ENCODE results near the gene CIRBP. TPM values are rescaled to one million over a fixed set of nuclear protein-coding genes. Genes with fewer than 3 reads are reported as not detected.
A peak's percentile ranks its signal among the peaks of the same experiment; 100 is the strongest.

CIRBP gene
- total and polyA plus RNA-seq, 2 of the 13 experiments (the other 11 are each of a cell fraction or from before 2014, with no cell fraction given): 133 to 140 TPM

DNA sequence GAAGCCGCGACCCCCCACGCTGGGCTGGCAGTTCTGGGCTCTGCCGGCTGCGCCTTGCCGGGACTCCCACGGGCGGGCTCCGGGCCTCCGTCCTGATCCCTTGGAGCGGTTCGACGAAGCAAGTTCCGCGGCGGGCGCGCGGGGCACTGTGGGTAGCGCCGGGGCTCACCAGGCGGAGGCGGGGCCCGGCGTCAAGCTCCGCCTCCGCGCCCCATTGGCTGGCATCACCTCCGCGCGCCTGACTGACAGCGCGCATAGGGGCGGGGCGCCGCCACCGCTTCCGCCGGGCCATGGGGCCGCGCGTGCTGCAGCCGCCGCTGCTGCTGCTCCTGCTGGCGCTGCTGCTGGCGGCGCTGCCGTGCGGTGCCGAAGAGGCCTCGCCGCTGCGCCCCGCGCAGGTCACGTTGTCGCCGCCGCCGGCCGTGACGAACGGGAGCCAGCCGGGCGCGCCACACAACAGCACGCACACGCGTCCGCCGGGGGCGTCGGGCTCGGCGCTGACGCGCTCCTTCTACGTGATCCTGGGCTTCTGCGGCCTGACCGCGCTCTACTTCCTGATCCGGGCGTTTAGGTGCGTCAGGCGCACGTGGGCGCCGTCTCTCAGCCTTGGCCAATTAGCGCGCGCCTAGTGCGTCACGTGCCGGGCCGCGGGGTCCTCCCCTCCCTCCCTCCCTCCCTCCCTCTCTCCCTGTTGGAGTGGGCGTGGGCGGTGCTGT, 6.3 kb downstream of the CIRBP start, which contains the start of gene FAM174C (continued):
- TF ChIP-seq EHMT2 (IDR thresholded peaks at IDR 0.05; ENCODE audit: borderline replicate concordance, low read depth, low read length) (no peak), PCBP1 (IDR thresholded peaks at IDR 0.05; ENCODE audit: borderline replicate concordance, low read depth, low read length) (0 out of 2 replicates have a peak, but pooled peaks have one; percentile 49), KLF11 (CRISPR knock-in tag; IDR thresholded peaks at IDR 0.05) (no peak), ZNF441 (CRISPR knock-in tag; IDR thresholded peaks at IDR 0.05; ENCODE audit: borderline replicate concordance) (peak; percentile 55), ZNF143 (CRISPR knock-in tag; IDR thresholded peaks at IDR 0.05) (peak; percentile 86), ZNF207 (IDR thresholded peaks at IDR 0.05; ENCODE audit: borderline replicate concordance) (no peak), ERF (CRISPR knock-in tag; IDR thresholded peaks at IDR 0.05) (peak; percentile 83), TRIM24 (CRISPR knock-in tag; IDR thresholded peaks at IDR 0.05) (no peak), ZNF678 (CRISPR knock-in tag; IDR thresholded peaks at IDR 0.05) (no peak), ZNF879 (CRISPR knock-in tag; IDR thresholded peaks at IDR 0.05) (peak; percentile 38; the same call in 1 of the 2 replicates)
- TF ChIP-seq, protein P1, sequence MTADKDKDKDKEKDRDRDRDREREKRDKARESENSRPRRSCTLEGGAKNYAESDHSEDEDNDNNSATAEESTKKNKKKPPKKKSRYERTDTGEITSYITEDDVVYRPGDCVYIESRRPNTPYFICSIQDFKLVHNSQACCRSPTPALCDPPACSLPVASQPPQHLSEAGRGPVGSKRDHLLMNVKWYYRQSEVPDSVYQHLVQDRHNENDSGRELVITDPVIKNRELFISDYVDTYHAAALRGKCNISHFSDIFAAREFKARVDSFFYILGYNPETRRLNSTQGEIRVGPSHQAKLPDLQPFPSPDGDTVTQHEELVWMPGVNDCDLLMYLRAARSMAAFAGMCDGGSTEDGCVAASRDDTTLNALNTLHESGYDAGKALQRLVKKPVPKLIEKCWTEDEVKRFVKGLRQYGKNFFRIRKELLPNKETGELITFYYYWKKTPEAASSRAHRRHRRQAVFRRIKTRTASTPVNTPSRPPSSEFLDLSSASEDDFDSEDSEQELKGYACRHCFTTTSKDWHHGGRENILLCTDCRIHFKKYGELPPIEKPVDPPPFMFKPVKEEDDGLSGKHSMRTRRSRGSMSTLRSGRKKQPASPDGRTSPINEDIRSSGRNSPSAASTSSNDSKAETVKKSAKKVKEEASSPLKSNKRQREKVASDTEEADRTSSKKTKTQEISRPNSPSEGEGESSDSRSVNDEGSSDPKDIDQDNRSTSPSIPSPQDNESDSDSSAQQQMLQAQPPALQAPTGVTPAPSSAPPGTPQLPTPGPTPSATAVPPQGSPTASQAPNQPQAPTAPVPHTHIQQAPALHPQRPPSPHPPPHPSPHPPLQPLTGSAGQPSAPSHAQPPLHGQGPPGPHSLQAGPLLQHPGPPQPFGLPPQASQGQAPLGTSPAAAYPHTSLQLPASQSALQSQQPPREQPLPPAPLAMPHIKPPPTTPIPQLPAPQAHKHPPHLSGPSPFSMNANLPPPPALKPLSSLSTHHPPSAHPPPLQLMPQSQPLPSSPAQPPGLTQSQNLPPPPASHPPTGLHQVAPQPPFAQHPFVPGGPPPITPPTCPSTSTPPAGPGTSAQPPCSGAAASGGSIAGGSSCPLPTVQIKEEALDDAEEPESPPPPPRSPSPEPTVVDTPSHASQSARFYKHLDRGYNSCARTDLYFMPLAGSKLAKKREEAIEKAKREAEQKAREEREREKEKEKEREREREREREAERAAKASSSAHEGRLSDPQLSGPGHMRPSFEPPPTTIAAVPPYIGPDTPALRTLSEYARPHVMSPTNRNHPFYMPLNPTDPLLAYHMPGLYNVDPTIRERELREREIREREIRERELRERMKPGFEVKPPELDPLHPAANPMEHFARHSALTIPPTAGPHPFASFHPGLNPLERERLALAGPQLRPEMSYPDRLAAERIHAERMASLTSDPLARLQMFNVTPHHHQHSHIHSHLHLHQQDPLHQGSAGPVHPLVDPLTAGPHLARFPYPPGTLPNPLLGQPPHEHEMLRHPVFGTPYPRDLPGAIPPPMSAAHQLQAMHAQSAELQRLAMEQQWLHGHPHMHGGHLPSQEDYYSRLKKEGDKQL (CRISPR knock-in tag; IDR thresholded peaks at IDR 0.05; ENCODE audit: low read depth): no peak; the same call in 1 of the 2 replicates
- TF ChIP-seq, protein P2, sequence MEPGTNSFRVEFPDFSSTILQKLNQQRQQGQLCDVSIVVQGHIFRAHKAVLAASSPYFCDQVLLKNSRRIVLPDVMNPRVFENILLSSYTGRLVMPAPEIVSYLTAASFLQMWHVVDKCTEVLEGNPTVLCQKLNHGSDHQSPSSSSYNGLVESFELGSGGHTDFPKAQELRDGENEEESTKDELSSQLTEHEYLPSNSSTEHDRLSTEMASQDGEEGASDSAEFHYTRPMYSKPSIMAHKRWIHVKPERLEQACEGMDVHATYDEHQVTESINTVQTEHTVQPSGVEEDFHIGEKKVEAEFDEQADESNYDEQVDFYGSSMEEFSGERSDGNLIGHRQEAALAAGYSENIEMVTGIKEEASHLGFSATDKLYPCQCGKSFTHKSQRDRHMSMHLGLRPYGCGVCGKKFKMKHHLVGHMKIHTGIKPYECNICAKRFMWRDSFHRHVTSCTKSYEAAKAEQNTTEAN (CRISPR knock-in tag; conservative IDR thresholded peaks at IDR 0.05): no peak; the same call in 1 of the 2 replicates
- TF ChIP-seq, protein P3, sequence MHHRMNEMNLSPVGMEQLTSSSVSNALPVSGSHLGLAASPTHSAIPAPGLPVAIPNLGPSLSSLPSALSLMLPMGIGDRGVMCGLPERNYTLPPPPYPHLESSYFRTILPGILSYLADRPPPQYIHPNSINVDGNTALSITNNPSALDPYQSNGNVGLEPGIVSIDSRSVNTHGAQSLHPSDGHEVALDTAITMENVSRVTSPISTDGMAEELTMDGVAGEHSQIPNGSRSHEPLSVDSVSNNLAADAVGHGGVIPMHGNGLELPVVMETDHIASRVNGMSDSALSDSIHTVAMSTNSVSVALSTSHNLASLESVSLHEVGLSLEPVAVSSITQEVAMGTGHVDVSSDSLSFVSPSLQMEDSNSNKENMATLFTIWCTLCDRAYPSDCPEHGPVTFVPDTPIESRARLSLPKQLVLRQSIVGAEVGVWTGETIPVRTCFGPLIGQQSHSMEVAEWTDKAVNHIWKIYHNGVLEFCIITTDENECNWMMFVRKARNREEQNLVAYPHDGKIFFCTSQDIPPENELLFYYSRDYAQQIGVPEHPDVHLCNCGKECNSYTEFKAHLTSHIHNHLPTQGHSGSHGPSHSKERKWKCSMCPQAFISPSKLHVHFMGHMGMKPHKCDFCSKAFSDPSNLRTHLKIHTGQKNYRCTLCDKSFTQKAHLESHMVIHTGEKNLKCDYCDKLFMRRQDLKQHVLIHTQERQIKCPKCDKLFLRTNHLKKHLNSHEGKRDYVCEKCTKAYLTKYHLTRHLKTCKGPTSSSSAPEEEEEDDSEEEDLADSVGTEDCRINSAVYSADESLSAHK (CRISPR knock-in tag; IDR thresholded peaks at IDR 0.05; ENCODE audit: borderline replicate concordance): no peak
- TF ChIP-seq, protein P4, sequence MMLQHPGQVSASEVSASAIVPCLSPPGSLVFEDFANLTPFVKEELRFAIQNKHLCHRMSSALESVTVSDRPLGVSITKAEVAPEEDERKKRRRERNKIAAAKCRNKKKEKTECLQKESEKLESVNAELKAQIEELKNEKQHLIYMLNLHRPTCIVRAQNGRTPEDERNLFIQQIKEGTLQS (CRISPR knock-in tag; IDR thresholded peaks at IDR 0.05): no peak
- TF ChIP-seq, protein P5, sequence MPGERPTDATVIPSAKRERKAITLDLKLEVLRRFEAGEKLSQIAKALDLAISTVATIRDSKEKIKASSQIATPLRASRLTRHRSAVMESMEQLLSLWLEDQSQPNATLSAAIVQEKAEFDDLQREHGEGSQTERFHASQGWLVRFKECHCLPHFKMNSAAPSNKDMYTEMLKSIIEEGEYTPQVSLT (CRISPR knock-in tag; IDR thresholded peaks at IDR 0.05; ENCODE audit: borderline replicate concordance, low read depth): no peak
- TF ChIP-seq, protein P6, sequence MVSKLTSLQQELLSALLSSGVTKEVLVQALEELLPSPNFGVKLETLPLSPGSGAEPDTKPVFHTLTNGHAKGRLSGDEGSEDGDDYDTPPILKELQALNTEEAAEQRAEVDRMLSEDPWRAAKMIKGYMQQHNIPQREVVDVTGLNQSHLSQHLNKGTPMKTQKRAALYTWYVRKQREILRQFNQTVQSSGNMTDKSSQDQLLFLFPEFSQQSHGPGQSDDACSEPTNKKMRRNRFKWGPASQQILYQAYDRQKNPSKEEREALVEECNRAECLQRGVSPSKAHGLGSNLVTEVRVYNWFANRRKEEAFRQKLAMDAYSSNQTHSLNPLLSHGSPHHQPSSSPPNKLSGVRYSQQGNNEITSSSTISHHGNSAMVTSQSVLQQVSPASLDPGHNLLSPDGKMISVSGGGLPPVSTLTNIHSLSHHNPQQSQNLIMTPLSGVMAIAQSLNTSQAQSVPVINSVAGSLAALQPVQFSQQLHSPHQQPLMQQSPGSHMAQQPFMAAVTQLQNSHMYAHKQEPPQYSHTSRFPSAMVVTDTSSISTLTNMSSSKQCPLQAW (CRISPR knock-in tag; IDR thresholded peaks at IDR 0.05): no peak; the same call in 1 of the 2 replicates

All from HepG2 (cell line).